Omental fat pad (tissue), 4 donors: ENCODE measurements around the gene KCNMB4. TPM values are rescaled to one million over a fixed set of nuclear protein-coding genes. Genes with fewer than 3 reads are reported as not detected.

Experiments
- ATAC-seq: fragments of 150-250 bp; one replicate; pipeline ENCODE4 v1.9.1; 2016; ENCODE audit warnings: mild to moderate bottlenecking, moderate library complexity; ENCODE audit not compliant: low FRiP score
- DNase-seq: peaks from one replicate; pipeline ENCODE4 v3.0.0-alpha.2; 2019; ENCODE audit warnings: low spot score
- CTCF ChIP-seq, 3 donors: fragments of 450-650 bp; IDR thresholded peaks; one replicate each; pipeline ENCODE4 v1.5.1; 2016 to 2017; ENCODE audit warnings: antibody characterized with exemption in 3 of 3, mild to moderate bottlenecking in 3 of 3, moderate library complexity in 2 of 3
- total RNA-seq, 4 donors: library from RNA; depleted of rRNA; stranded (reverse); fragments of >200 nt; gene quantifications; one replicate each; pipeline ENCODE4 v1.1.0, GENCODE V29; 2016

The KCNMB4 gene
- total RNA-seq, 4 donors from 2014 or later = 1.3 to 4.4 (median 2.1) TPM

- TF ChIP-seq CTCF (IDR thresholded peaks at IDR 0.05) = no peak
- ATAC-seq = no peak
- DNase-seq = no peak
Measured at GRCh38 chr12:70359458-70360197, 6.5 kb upstream of the KCNMB4 start.

- no peak for ATAC-seq
- TF ChIP-seq CTCF (IDR thresholded peaks at IDR 0.05) = no peak
Measured at GRCh38 chr12:70360218-70360617, 5.9 kb upstream of the KCNMB4 start.

GRCh38 chr12:70364695-70365397 is 1.2 kb upstream of the KCNMB4 start:
- DNase-seq = no peak
- TF ChIP-seq CTCF (IDR thresholded peaks at IDR 0.05) = no peak
- no peak for ATAC-seq

More at GRCh38 chr12:70360218-70360617, 5.9 kb upstream of the KCNMB4 start:
- no peak for DNase-seq

- no peak for TF ChIP-seq CTCF (IDR thresholded peaks at IDR 0.05)
- DNase-seq (no peak), ATAC-seq (no peak)
Measured at GRCh38 chr12:70365398-70365647, 767 bp upstream of the KCNMB4 start.

- ATAC-seq = peak; percentile 58
- DNase-seq = peak; percentile 30
- no peak for TF ChIP-seq CTCF (IDR thresholded peaks at IDR 0.05)
Measured at GRCh38 chr12:70366581-70367257, 629 bp downstream of the KCNMB4 start.

GRCh38 chr12:70367258-70368141 is 1.4 kb downstream of the KCNMB4 start:
- no peak for ATAC-seq
- no peak for DNase-seq
- no peak for TF ChIP-seq CTCF (IDR thresholded peaks at IDR 0.05)
